NCI-H2081 treated with DMSO at 0.1 percent for 48 hours (cell line): ENCODE data around the gene STT3A.

ENCODE experiments used
- DNase-seq: peaks from one replicate; lab custom pipeline; 2025; lab: John Stamatoyannopoulos, UW

The STT3A gene

DNA sequence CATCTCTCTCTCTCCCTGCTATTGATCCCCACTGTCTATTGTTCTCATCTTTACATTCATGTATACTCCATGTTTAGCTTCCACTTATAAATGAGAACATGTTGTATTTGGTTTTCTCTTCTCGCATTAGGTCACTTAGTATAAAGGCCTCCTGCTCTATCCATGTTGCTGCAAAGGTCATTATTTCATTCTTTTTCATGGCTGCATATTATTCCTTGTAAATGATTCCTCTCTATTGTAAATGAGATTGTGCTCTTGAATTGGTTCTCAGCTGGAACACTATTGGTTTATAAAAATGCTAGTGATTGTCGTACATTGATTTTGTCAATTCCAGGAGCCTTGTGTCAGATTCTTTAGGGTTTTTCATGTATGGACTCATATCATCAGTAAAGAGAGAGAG is 74.5 kb downstream of the STT3A start:
- DNase-seq: no peak

GRCh38 chr11:125670172-125670571 is 77.5 kb downstream of the STT3A start:
- no peak for DNase-seq

- no peak for DNase-seq
Measured at GRCh38 chr11:125671561-125671960, 78.9 kb downstream of the STT3A start.
